NCI-H748 (cell line): ENCODE measurements around the gene MYH11.
"Not testable (repeated sequence)": the region's sequence is repeated elsewhere in the genome, so short reads cannot be mapped to it uniquely, and the experiment has no call there.

ENCODE experiments used
- DNase-seq: peaks from one replicate; lab custom pipeline; 2025; ENCODE audit not compliant: unreplicated experiment; lab: John Stamatoyannopoulos, UW

The MYH11 gene

DNA sequence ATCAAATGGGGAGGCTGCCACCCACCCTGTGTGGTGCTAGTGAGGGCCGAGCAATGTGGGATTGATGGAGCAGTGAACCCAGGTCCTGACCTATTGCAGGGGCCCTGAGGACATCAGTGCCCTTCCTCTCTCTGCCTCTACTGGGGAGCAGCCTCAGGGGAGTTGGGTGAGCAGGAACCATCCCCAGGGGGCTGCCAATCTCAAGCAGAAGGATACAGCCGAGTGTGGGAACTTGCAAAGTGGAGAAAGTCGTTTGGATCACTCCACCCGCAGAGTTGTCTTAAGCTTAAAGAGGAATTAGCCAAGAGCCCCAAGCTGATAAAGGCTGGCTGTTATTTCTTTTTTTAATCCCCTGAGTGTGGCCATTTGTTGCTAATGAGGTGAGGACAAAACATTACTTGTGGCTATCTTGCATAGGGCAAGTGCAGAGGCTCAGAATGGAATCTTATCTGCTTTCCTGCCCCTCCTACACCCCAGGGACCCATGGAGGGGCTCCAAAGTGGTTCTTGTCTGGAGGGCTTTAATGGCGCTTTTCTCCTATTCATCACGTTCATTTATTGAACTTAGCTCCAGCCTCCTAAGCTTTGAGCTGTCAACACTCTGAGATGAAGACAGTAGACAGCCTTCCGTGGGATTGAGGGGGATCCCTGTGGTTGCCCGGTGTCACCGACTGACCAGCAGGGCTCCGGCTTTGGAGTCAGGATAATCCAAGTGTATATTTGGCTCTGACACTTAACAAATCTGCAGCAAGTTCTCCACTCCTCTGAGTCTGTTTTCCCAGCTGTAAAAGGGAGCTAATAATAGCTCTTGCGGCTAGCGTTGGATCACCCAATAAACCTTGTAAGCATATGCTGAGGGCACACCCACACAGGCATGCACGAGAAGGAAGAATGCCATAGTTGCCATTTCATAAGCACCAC lies 45.1 kb downstream of the MYH11 start:
- no peak for DNase-seq

DNA sequence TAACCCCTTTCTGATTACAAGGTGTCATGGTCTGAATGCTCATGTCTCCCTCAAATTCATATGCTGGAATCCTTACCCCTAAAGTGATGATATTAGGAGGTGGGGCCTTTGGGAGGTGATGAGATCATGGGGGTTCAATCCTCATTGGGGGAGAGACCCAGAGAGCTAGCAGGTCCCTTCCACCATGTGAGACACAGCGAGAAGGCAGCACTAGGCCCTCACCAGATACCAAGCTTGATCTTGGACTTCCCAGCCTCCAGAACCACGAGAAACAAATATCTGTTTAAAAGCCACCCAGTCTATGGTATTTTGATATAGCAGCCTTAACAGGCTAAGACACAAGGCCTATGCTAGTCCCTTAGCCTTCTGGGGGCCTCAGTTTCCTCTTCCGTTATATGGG lies 45.9 kb downstream of the MYH11 start:
- DNase-seq, result no peak

DNA sequence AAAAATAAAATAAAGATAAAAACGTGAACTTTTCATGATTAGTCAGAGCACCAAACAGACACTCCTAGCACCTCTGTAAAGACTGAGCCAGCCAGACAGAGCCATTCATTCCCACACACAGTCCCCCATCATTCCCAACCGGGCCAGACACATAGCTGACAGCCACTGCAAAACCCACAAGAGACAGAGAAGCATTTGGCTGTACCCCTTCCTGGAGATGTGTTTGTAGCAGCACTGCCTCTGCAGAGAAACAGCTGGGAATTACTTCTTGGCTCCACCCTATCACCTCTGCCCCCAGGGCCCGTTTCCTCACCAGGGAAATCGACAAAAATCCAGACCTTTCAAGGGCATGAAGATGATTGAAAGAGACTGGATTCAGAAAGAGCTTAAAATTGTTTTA lies 46.4 kb downstream of the MYH11 start:
- no peak for DNase-seq

DNA sequence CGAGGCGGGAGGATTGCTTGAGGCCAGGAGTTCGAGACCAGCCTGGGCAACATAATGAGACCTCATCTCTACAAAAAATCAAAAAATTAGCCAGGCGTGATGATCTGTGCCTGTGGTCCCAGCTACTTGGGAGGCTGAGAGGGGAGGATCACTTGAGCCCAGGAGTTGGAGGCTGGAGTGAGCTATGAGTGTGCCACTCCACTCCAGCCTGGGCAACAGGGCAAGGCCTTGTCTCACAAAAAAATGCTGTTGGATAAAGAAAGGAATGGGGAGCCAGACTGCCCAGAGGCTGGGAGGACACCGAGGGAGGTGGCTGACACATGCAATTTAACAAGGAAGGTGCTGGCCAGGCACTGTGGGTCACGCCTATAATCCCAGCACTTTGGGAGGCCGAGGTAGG lies 47.5 kb downstream of the MYH11 start:
- DNase-seq, result not testable (repeated sequence)

DNA sequence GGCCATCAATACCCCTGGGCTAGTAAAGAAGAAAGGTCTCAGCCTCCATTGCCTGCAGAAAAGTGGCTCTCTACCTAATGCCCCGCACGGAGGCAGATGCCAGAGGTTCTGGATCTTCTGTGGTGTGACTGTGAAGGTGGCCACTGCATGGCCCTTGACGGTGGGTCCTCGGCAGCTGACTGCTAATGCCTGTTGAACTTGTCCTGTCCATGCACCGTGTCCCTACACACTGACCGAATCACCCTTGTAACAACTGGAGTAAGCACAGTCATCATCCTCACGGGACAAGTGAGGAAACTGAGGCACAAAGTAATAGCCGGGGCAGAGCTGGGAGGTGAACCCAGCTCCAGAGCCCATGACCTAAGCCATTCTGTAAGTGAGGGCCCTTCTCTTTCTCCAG lies 48.8 kb downstream of the MYH11 start:
- DNase-seq, result no peak

DNA sequence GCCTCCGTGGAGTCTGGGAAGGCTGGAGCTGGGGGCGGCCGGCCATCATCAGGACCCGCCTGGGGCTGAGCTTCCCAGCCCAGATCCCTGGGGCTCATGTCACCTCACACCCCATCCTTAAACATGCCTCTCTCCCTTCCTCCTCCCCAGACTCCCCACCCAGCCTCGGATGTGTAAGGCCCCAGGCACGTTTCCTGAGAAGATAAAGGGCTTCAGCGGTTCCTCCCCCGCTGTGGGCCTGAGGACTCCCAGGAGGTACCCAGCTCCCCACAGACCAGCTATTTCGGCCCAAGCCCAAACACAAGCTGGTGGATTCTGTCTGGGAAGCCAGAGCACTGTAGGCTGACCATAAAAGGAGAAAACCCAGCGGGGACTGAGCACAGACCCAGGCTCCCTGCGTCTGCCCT lies 49.2 kb downstream of the MYH11 start:
- DNase-seq, result no peak

DNA sequence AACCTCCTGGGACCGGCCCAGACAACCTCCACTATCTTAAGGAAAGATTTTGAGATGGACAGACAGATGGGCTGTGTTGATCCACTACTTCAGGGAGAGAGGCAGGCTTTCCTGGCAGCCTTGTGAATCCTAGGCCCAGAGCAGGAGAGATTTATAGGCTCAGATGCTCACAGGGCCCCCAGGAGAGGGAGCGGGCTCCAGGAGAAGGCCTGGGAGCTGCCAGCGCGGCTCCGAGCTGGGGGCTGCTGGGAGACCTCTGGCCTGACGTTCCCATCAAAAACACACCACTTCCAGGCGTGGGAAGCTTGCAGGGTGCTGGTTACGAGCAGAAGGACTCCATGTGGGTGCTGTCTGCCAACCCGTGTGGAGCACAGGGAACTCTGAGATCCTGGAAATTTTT lies 53.2 kb downstream of the MYH11 start:
- DNase-seq, result no peak

DNA sequence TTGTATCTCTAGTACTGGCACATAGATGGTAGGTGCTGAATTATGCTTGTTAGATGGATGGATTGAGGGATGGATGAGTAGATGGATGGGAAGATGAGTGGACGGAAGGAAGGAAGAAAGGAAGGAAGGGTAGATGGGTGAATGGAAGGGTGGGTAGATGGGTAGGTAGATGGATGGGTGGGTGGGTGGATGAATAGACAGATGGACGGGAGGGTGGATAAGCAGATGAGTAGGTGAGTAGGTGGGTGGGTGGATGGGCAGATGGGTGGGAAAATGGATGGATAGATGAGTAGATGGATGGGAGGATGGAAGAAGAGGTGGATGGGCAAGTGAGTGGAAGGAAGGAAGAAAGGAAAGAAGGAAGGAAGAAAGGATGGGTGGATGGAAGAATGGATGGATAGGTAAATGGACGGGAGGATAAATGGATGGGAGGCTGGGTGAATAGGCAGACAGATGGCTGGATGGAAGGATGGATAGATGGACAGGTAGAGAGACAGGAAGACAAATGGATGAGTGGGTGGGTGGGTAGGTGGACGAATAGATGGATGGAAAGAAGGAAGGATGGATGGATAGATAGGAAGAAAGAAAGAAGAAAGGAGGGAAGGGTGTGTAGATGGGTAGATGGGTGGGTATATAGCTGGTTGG lies 56.9 kb downstream of the MYH11 start:
- no peak for DNase-seq

DNA sequence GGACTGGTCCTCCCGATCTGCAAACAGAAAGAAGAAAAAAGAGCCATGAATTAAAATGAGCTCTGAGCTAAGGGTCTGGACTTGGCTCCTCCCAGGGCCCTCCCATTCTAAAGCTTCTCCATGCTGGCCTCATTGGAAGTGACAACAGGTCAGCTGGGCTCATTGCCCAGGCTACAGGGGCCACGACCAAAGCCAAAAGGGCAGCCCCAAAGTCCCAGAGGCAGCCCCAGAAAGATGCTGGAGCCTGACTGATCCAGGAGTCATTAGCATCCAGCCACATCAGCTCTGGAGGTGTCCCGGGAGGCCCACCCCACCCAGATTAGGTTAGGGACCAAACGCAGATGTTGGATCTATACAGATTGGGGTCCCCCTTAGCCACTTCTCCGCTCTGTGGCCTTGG lies 58.2 kb downstream of the MYH11 start:
- DNase-seq, result no peak

DNA sequence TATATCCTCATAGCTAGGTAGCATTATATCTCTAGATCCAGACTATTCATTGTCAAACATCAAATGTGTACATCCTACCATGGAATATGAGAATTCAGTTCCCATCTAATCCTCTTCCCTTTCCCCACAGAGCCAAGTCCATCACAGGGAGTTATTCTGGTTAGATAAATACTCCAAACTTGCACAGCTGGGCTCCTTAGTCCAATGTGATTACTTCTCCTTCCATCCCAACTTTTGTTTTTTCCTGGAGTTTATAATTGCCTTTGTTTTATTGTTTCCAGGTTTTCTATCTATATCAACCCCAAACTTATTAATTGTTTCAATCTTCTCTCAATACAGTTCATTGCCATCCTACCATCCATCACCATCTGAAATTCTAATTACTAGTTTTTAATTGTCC lies 59.9 kb downstream of the MYH11 start:
- DNase-seq, result no peak

DNA sequence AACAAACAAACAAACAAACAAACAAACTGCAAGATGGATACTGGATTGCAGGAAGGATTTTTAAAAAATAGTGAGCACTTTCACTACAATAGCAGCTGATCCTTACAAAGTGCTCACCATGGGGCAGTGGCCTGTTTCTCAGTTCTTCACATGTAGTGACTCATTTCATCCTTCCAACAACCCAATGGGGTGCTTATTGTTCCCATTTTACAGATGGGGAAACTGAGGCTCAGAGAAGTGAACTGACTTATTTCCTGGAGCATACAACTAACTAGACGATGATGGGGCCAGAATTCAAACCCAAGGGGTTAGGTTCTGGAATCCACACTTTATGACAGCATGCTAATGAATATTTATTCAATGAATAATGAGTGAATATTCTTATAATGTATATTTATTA lies 61.2 kb downstream of the MYH11 start:
- no peak for DNase-seq

DNA sequence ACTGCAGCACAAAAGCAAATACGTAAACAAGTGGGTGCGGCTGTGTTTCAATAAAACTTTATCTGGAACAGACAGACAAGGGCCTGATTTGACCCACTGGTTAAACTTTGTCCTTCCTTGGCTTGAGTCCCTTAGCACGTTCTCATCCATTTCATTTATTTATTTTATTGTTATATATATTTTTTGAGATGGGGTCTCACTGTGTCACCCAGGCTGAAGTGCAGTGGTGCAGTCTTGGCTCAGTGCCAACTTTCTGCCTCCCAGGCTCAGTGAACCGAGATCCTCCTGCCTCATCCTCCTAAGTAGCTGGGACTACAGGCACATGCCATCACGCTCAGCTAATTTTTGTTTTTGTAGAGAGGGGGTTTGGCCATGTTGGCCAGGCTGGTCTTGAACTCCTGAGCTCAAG lies 64.3 kb downstream of the MYH11 start:
- no peak for DNase-seq

DNA sequence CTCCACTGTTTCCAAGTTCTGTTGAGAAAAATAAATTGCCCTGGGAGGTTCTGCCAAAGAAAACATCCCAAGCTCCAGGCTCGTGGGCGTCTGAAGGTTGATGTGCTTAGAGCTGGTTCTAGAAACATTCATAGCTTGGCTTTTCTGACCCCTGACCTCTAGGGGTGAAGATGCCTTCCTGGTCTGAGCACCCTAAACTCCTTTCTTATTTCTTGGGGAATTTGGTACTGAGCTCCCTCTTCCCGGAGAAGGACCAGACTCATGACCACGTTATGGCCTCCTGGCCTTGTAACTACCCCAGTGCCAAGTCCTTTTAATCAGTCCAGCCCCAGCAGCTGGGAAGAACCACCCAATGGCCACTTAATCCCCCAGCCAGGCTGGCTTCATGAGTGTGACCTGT lies 66.4 kb downstream of the MYH11 start:
- no peak for DNase-seq

DNA sequence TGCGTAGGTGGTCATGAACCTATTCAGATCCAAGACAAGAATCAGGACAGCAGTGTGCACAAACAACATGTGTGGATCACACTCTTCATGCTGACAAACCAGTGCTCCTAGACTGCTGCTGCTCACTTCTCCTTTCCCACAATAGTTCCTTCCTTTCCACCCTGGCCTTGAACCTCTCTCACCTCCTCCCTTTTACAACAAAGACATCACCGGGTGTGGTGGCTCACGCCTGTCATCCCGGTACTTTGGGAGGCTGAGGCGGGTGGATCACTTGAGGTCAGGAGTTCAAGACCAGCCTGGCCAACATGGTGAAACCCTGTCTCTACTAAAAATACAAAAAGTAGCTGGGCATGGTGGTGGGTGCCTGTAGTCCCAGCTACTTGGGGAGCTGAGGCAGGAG lies 67.0 kb downstream of the MYH11 start:
- not testable (repeated sequence) for DNase-seq

DNA sequence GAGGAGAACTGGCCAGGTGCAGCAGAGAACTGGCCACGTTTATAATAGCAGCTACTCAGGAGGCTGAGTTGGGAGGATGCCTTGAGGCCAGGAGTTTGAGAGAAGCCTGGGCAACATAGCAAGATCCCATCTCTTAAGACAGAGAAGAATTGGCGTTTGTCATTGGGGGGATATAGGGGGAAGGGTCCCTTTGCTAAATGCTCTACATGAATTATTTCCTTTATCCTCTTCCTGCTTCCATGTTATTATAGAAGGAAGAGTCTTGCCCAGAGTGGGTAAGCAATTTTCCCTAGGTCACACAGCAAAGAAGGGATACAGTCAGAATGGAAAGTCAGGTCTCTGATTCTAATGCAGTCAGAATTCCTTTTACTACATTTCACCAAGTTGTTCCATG lies 68.0 kb downstream of the MYH11 start:
- DNase-seq, result no peak

DNA sequence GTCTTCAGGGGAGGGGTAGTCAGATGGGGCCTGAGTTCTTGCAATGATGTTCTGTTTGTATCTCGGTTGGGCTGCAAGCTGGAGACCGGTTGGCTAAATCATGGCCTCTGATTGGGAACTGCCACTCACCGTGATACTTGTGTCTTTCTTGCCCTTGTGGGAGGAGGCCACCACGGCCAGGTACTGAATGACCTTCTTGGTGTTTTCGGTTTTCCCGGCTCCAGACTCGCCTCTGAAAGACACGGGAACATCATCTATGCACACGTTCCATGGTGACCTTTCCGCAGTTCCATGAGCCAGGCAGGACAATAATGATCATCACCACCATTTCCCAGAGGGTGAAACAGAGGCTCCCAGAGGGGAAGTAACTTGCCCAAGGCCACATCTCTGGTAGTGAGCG lies 70.3 kb downstream of the MYH11 start:
- no peak for DNase-seq

DNA sequence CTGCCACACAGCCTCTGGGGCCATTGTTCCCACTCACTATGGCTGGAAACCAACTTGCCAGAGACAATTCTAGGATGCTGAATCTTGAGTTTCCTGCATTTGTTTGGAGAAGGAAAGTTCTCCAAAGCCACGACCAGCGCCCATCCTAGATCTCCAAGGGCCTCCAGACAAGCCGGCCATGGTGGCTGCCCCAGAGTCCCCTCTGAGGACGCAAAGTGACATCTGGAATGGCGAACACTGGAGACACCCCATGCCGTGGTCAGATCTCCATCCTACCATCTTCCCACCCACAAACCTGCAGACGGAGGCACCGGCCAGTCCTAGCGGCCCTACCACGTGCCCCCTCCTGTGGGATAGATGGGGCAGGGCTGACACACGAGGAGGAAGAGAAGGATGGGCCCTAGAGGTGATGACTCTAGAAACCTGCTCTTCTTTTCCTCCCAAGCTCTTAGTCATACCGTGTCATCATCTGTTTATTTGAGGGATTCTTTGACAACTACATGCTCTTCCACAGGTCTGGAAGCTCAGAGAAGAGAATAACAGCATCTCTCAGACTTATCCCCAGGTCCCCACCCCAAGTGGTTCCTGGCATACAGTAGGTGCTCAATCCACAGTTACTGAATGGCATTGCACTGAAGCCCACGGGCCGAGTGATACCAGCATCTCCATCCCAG lies 71.3 kb downstream of the MYH11 start:
- no peak for DNase-seq

DNA sequence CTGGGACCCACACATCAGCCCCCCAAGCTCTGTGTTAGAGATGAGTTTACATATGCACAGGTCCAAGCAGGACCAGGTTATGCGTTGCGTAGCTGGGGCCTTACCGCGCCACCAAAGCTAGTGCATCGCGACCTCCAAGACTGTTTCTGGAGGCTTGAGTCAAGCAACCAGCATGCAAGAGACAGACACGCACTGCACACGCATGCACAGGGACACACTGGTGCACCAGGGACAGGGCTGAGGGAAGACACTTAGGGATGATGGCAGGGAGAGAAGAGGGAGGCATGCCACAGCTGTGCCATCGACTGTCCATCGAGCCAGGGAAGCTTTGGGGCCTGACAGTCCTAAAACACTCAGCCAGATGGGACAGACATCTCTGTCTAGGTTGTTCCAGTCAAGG lies 72.8 kb downstream of the MYH11 start:
- DNase-seq, result no peak

DNA sequence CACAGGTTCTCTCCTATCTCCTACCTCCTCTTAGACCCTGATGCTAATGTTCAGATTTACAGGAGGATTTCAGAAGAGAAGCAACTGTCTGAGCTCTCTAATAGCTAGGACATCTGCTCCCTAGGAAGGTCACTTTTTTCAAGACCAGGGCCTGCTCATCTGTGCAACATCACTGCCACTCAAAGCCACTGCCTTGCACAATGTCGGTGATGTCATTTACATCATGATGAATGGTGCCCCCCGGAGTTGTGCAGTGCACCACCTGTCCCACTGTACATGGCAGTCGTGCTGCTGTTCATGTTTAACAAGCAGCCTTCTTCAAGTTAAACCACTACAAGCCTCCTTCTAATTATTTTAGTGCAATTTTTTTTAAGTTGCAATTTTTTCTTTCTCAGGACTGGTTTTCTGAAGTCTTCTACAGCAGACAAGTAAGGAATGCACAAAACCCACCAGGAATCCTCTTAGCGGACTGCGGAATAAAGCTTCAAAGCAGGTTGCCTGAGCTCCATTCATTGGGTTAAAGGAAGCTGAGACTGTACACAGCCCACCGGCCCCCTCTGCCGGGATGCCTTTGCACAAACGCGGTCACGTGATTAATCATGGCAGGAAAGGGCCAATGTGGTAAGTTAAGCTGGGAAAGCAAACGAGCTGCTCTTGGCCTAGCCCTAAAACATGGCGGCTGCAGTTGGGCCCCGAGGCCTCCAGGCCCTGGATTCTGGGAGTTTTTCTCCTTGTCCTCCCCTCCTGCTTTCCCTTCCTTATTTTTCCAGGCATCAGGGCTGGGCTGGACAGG lies 74.1 kb downstream of the MYH11 start:
- DNase-seq, result no peak

DNA sequence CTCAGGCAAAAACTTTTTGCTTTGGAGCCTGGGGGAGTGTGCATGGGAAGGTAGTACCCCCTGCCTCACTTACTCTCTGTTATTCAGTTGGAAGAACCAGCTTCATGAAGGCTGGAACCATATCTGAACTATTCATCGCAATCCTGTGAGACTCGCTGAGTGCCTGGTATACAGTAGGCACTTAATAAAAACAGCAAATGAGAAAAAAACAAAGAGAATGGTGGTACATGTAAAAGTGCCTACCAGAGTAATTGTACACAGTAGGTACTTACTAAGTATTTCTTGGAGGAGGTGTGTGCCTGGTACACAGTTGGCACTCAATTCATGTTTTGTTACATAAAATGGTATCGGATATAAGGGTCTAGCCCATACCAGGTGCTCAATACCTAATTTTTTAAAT lies 75.2 kb downstream of the MYH11 start:
- DNase-seq, result no peak

DNA sequence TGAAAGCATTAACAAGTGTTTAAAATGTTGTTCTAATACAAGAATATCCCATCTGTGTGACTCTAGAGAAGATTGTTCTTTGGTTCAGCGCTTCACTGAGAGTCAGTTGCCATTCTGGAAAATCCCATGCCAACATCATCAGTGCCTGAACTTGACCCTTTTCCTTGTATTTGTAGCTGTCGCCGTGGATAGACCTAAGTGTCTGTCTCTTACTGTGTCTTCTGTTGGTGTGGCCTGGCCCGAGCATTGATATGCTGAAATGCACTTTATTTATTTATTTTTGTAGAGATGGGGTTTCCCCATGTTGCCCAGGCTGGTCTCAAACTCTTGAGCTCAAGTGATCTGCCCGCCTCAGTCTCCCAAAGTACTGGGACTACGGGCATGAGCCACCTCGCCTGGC lies 76.0 kb downstream of the MYH11 start:
- DNase-seq, result no peak
